ENCODE data around the gene NCAM1. TPM values are rescaled to one million over a fixed set of nuclear protein-coding genes. Genes with fewer than 3 reads are reported as not detected.
A peak's percentile ranks its signal among the peaks of the same experiment; 100 is the strongest.

NCAM1 gene
- total and polyA plus RNA-seq, 12 donors, result 38.7 to 181 (median 111) TPM

DNA sequence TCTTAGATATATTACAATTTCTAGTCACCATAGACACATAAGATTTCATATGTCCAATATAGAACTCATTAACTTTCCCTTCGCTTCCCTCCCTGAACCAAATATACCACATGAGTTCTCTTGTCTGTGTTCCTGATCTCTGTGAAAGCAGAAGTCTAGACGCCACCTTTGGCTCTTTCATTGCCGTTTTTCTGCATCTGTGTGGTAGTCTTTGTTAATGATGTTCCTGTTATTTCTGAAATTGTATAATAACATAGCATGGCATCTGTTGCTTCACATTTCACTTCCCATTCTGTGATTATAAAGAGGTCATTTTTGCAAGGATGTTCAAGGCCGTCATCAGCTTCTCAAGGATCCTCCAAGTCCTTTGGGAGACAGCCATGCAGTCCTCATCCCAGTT is 58.5 kb downstream of the NCAM1 start:
- WGBS, 4 donors, result 53 to 62% (median 60%) methylated on average over 4 of the region's 4 CpGs
- H3K36me3 ChIP-seq (replicated peaks in 1 of 2), result no peaks in the 10 kb centered on the region
- no peak for DNase-seq
- TF ChIP-seq, protein P1, sequence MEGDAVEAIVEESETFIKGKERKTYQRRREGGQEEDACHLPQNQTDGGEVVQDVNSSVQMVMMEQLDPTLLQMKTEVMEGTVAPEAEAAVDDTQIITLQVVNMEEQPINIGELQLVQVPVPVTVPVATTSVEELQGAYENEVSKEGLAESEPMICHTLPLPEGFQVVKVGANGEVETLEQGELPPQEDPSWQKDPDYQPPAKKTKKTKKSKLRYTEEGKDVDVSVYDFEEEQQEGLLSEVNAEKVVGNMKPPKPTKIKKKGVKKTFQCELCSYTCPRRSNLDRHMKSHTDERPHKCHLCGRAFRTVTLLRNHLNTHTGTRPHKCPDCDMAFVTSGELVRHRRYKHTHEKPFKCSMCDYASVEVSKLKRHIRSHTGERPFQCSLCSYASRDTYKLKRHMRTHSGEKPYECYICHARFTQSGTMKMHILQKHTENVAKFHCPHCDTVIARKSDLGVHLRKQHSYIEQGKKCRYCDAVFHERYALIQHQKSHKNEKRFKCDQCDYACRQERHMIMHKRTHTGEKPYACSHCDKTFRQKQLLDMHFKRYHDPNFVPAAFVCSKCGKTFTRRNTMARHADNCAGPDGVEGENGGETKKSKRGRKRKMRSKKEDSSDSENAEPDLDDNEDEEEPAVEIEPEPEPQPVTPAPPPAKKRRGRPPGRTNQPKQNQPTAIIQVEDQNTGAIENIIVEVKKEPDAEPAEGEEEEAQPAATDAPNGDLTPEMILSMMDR (IDR thresholded peaks at IDR 0.05), result no peak
- no peak for TF ChIP-seq POLR2A (IDR thresholded peaks at IDR 0.05)
- no peak overlapping the region for H3K4me3 ChIP-seq
- H3K9me3 ChIP-seq (replicated peaks in 1 of 3), result no peaks in the 10 kb centered on the region
- peaks cover 2 to 11% of the 10 kb centered on the region in 2 donors for H3K4me1 ChIP-seq (replicated peaks in 1 of 2)
- H3K27me3 ChIP-seq, result no peaks in the 10 kb centered on the region
- intact Hi-C loops (cut with DNase I), result no loop called here
- H3K27ac ChIP-seq, result no peak overlapping the region

DNA sequence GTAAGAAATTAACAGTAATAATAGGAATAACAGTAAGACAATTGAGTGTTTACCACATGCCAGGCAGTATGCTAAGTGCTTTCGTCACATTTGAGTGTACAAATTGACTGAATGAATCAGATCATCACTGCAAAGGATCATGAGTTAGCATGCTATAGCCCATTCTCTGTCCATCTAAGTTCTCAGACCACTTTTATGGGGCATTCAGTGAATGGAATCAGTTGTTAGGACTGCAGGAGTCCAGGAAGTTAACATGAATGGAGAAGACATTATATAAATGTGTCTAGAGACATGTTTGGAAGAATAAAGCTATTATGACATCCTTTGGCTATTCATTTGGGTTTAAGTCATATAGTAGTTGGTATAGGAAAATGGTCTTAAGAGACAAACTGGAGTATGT is 59.9 kb downstream of the NCAM1 start:
- H3K4me3 ChIP-seq, result no peak overlapping the region
- no peak overlapping the region for H3K27ac ChIP-seq
- 91 to 100% (median 96%) methylated on average over 1 of the region's 1 CpG for WGBS, 4 donors
- peaks cover 0 to 7% of the 10 kb centered on the region in 2 donors for H3K4me1 ChIP-seq (replicated peaks in 1 of 2)
- H3K36me3 ChIP-seq (replicated peaks in 1 of 2), result no peaks in the 10 kb centered on the region
- TF ChIP-seq POLR2A (IDR thresholded peaks at IDR 0.05), result no peak
- TF ChIP-seq, protein P1 (IDR thresholded peaks at IDR 0.05), result no peak
- DNase-seq, result no peak
- H3K27me3 ChIP-seq, result no peaks in the 10 kb centered on the region
- intact Hi-C loops (cut with DNase I), result no loop called here
- no peaks in the 10 kb centered on the region for H3K9me3 ChIP-seq (replicated peaks in 1 of 3)

- no peaks in the 10 kb centered on the region for H3K4me1 ChIP-seq (replicated peaks in 1 of 2)
- 92 to 94% (median 93%) methylated on average over 2 of the region's 2 CpGs for WGBS, 4 donors
- DNase-seq, result no peak
- no peak overlapping the region for H3K27ac ChIP-seq
- no peaks in the 10 kb centered on the region for H3K36me3 ChIP-seq (replicated peaks in 1 of 2)
- no peak for TF ChIP-seq POLR2A (IDR thresholded peaks at IDR 0.05)
- TF ChIP-seq, protein P1 (IDR thresholded peaks at IDR 0.05), result no peak
- H3K4me3 ChIP-seq, result no peak overlapping the region
- no peaks in the 10 kb centered on the region for H3K9me3 ChIP-seq (replicated peaks in 1 of 3)
- H3K27me3 ChIP-seq, result no peaks in the 10 kb centered on the region
- intact Hi-C loops (cut with DNase I), result no loop called here
Observed at GRCh38 chr11:113022262-113022661, 61.0 kb downstream of the NCAM1 start.

DNA sequence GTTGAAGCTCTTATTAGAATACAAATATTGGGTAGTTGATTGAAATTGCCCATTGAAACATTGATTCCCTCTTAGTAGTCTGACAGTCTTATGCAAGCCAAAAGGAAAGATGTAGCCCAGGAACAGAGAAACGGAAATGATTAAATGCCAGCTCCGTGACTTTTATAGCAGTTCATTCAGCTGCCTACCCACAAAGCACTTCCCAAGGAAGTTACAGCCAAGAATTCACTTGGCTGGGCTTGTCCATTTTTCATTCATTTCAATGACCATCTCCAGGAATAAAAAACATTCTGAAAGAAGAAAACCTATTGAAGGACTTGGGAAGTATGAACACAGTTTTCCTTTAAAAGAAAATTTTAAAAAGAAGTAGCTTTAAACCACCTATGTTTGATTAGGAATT is 62.0 kb downstream of the NCAM1 start:
- no peaks in the 10 kb centered on the region for H3K9me3 ChIP-seq (replicated peaks in 1 of 3)
- H3K27me3 ChIP-seq, result no peaks in the 10 kb centered on the region
- DNase-seq, result peak in 3 of 7 donors; percentile 25 to 39 (median 36)
- TF ChIP-seq, protein P1 (IDR thresholded peaks at IDR 0.05), result no peak
- no peak for TF ChIP-seq POLR2A (IDR thresholded peaks at IDR 0.05)
- 10 to 23% (median 12%) methylated on average over 2 of the region's 2 CpGs for WGBS, 4 donors
- no peak overlapping the region for H3K4me3 ChIP-seq
- no peaks in the 10 kb centered on the region for H3K4me1 ChIP-seq (replicated peaks in 1 of 2)
- intact Hi-C loops (cut with DNase I), result no loop called here
- no peaks in the 10 kb centered on the region for H3K36me3 ChIP-seq (replicated peaks in 1 of 2)
- no peak overlapping the region for H3K27ac ChIP-seq
